HAP-1 (cell line): ENCODE results near the gene EFR3B.

Experiments
- DNase-seq, 2 experiments: peaks; one replicate each; pipeline ENCODE4 v3.0.0-alpha.2; 2016 to 2020; ENCODE audit warnings: low spot score in 2 of 2
- H3K27me3 ChIP-seq: fragments of 250-450 bp; sonication (Bioruptor Pico); 2 replicates; pipeline ENCODE4 v1.5.1; 2020; ENCODE audit warnings: low read depth, mild to moderate bottlenecking, moderate library complexity
- H3K36me3 ChIP-seq: fragments of 250-450 bp; sonication (Bioruptor Pico); replicated peaks from 2 replicates; pipeline ENCODE4 v1.5.1; 2020; ENCODE audit warnings: mild to moderate bottlenecking
- H3K4me1 ChIP-seq: fragments of 250-450 bp; sonication (Bioruptor Pico); 2 replicates; pipeline ENCODE4 v1.5.1; 2020; ENCODE audit warnings: mild to moderate bottlenecking
- H3K4me3 ChIP-seq: fragments of 250-450 bp; sonication (Bioruptor Pico); 2 replicates; pipeline ENCODE4 v1.5.1; 2020; ENCODE audit warnings: mild to moderate bottlenecking, moderate library complexity
- H3K9me3 ChIP-seq: fragments of 250-450 bp; sonication (Bioruptor Pico); 2 replicates; pipeline ENCODE4 v1.5.1; 2020; ENCODE audit warnings: mild to moderate bottlenecking, moderate library complexity
- in situ Hi-C: fragments of 300-500 bp; cut with MboI; formaldehyde crosslinking; loops from 3 replicates; pipeline ENCODE4 v1.14.3; 2020; ENCODE audit warnings: low sequenced_read_pairs, inconsistent platforms, mixed read lengths

The EFR3B gene

DNA sequence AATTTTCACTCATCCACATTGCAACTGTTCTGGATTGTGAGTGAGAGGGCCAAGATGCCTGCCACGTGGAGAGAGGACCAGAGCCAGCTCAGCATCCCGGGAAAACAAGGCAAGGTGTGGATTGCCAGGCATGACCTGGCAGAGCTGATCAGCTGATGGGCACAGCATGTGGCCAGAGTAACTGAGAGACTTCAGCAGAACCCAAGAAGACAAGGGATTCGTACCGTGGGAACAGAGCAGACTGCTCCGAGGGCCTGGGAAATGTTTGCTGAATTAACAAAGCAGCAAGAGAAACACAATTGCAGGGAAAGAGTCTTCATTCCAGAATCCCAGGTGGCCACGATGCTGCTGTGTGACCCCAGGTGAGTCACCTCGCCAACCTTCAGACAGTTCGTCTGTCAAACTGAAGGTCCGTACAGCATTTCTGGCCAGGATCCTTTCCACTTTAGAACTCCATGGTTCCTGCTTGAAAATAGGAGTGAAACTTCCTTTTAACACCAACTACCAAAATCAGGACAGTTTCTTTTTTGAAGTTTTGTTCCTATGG, 152.8 kb downstream of the EFR3B start:
- in situ Hi-C loops: loop anchor here (5.0 to 10.0 kb wide), 2 partner anchors 222 to 790 kb away; partner anchors contain the start of gene DNAJC27
- H3K9me3 ChIP-seq: no peaks in the 10 kb centered on the region
- no peaks in the 10 kb centered on the region for H3K36me3 ChIP-seq
- no peak for DNase-seq
- no peak overlapping the region for H3K4me3 ChIP-seq
- no peaks in the 10 kb centered on the region for H3K27me3 ChIP-seq
- H3K4me1 ChIP-seq: peaks cover 14% of the 10 kb centered on the region

GRCh38 chr2:25197336-25198208, 155.7 kb downstream of the EFR3B start:
- DNase-seq: peak in 1 of 2 experiments; percentile 32
- Histone ChIP-seq H3K9me3 (no peaks in the 10 kb centered on the region), H3K4me1 (peaks cover 9% of the 10 kb centered on the region), H3K4me3 (no peak overlapping the region), H3K27me3 (no peaks in the 10 kb centered on the region), H3K36me3 (no peaks in the 10 kb centered on the region)
- in situ Hi-C loops: loop anchor here (5.0 to 10.0 kb wide), 2 partner anchors 225 to 793 kb away; partner anchors contain the start of gene DNAJC27

GRCh38 chr2:25198209-25198525, 156.3 kb downstream of the EFR3B start:
- Histone ChIP-seq H3K9me3 (no peaks in the 10 kb centered on the region), H3K4me1 (peaks cover 7% of the 10 kb centered on the region), H3K36me3 (no peaks in the 10 kb centered on the region), H3K4me3 (no peak overlapping the region), H3K27me3 (no peaks in the 10 kb centered on the region)
- peak in 1 of 2 experiments; percentile 20 for DNase-seq
- in situ Hi-C loops: loop anchor here (5.0 to 10.0 kb wide), 2 partner anchors 226 to 793 kb away; partner anchors contain the start of gene DNAJC27

GRCh38 chr2:25198576-25198975, 156.7 kb downstream of the EFR3B start:
- no peak overlapping the region for H3K4me3 ChIP-seq
- no peaks in the 10 kb centered on the region for H3K27me3 ChIP-seq
- no peaks in the 10 kb centered on the region for H3K9me3 ChIP-seq
- H3K36me3 ChIP-seq: no peaks in the 10 kb centered on the region
- in situ Hi-C loops: loop anchor here (5.0 to 10.0 kb wide), 2 partner anchors 226 to 794 kb away; partner anchors contain the start of gene DNAJC27
- no peak for DNase-seq
- peaks cover 7% of the 10 kb centered on the region for H3K4me1 ChIP-seq

- peak in 1 of 2 experiments; percentile 27 for DNase-seq
These were observed 159.4 kb downstream of the EFR3B start for GRCh38 chr2:25201265-25201664.

GRCh38 chr2:25201794-25202193, 159.9 kb downstream of the EFR3B start:
- no peak for DNase-seq
- H3K4me3 ChIP-seq: no peak overlapping the region
- H3K9me3 ChIP-seq: no peaks in the 10 kb centered on the region
- H3K36me3 ChIP-seq: no peaks in the 10 kb centered on the region
- H3K27me3 ChIP-seq: no peaks in the 10 kb centered on the region
- in situ Hi-C loops: no loop called here
- H3K4me1 ChIP-seq: peaks cover 7% of the 10 kb centered on the region

More at GRCh38 chr2:25201265-25201664, 159.4 kb downstream of the EFR3B start:
- in situ Hi-C loops: no loop called here
- no peaks in the 10 kb centered on the region for H3K9me3 ChIP-seq
- H3K36me3 ChIP-seq: no peaks in the 10 kb centered on the region
- H3K4me3 ChIP-seq: no peak overlapping the region
- no peaks in the 10 kb centered on the region for H3K27me3 ChIP-seq
- peaks cover 7% of the 10 kb centered on the region for H3K4me1 ChIP-seq

DNA sequence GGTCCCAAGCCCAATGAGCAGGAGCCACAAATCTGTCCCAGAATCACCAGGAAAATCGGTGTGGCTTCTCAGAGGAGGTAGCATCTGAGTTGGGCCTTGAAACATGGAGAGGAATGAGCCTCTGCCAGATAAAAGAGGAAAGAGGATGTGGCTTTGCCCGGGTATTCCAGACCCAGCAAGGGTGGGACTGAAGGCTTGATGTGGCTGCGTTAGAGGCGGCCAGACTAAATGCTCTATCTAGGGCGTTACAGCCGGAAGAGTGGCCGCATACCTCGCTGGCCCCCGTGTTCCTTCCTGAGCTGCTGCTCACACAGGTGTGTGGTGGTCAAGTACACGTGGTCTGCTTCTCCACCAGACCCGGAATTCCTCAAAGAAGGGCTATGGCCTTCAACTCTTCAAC, 160.4 kb downstream of the EFR3B start:
- Histone ChIP-seq H3K9me3 (no peaks in the 10 kb centered on the region), H3K27me3 (no peaks in the 10 kb centered on the region), H3K36me3 (no peaks in the 10 kb centered on the region), H3K4me1 (peaks cover 7% of the 10 kb centered on the region), H3K4me3 (no peak overlapping the region)
- no peak for DNase-seq
- in situ Hi-C loops: no loop called here

DNA sequence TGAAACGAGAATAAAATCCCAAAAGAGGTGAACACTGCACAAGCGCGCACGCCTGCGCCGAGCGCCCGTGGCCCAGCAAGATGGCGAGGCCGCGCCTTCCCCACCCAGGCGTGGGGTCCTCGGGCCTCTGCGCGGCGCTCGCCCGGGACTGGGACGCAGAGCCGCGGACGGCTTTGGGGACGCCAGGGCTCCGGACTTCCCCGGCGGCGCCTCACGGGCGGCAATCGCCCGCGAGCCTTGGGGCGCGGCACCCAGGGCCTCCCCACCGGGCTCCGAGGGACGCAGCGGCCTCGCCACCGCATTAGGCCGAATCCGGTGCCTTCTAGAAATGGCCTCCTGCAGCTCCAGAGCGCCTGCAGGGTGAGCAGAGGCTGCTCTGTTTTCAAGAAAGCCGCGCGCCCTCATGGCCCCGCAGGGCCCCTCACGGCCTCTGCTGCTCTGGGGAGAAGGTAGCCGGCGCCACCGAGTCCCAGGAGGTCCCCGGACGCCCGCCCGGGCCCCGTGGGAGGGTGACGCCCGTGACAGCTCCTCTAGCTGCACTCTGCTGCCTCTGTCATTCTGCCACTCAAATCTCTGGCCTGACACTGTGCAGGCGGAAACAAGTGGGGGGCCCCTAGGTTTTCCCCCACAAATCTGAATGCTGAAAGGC, 162.4 kb downstream of the EFR3B start:
- Histone ChIP-seq H3K9me3 (no peaks in the 10 kb centered on the region), H3K27me3 (no peaks in the 10 kb centered on the region), H3K4me1 (no peaks in the 10 kb centered on the region), H3K36me3 (no peaks in the 10 kb centered on the region), H3K4me3 (no peak overlapping the region)
- in situ Hi-C loops: no loop called here
- DNase-seq: no peak

GRCh38 chr2:25207078-25207545, 165.2 kb downstream of the EFR3B start:
- no peaks in the 10 kb centered on the region for H3K36me3 ChIP-seq
- H3K27me3 ChIP-seq: no peaks in the 10 kb centered on the region
- no peak for DNase-seq
- H3K4me1 ChIP-seq: no peaks in the 10 kb centered on the region
- in situ Hi-C loops: no loop called here
- H3K4me3 ChIP-seq: no peak overlapping the region
- no peaks in the 10 kb centered on the region for H3K9me3 ChIP-seq
